Psoas muscle (tissue), 8 donors: Measurements from ENCODE around the gene KCNQ5. TPM values are rescaled to one million over a fixed set of nuclear protein-coding genes. Genes with fewer than 3 reads are reported as not detected.

Source experiments
- ATAC-seq, 4 donors: fragments of 200-7000 bp; cut with Tn5 transposase; one replicate each; pipeline ENCODE4 v1.9.1; 2020; ENCODE audit warnings: moderate library complexity in 3 of 4, mild to moderate bottlenecking in 2 of 4
- DNase-seq, 2 donors: peaks; one replicate each; pipeline ENCODE4 v3.0.0-alpha.2; 2020
- H3K27ac ChIP-seq: fragments of 200-600 bp; one replicate; pipeline ENCODE4 v1.8.0; 2022
- H3K27me3 ChIP-seq, 3 donors: fragments of 200-600 bp in 1 of 3; one replicate each; pipeline versions ENCODE4 v1.6.1 to v1.8.0; 2013 to 2022; ENCODE audit warnings: low read length in 2 of 3, mild to moderate bottlenecking in 2 of 3, moderate library complexity in 1 of 3; ENCODE audit not compliant: insufficient read depth in 3 of 3
- H3K36me3 ChIP-seq, 2 donors: fragments of 200-600 bp in 1 of 2; one replicate each; pipeline versions ENCODE4 v1.6.1 to v1.8.0; 2013 to 2022; ENCODE audit warnings: low read depth in 1 of 2, mild to moderate bottlenecking in 1 of 2, moderate library complexity in 1 of 2; ENCODE audit not compliant: insufficient read depth in 1 of 2
- H3K4me1 ChIP-seq: fragments of 200-600 bp; one replicate; pipeline ENCODE4 v1.8.0; 2022
- H3K4me3 ChIP-seq: fragments of 200-600 bp; one replicate; pipeline ENCODE4 v1.8.0; 2022; ENCODE audit warnings: mild to moderate bottlenecking
- H3K9me3 ChIP-seq: fragments of 200-600 bp; one replicate; pipeline ENCODE4 v1.8.0; 2022
- WGBS, 3 donors: extraction: QIAGEN DNeasy Blood & Tissue Kit; methylation state at CpG; one replicate each; pipeline versions ENCODE4 v1.1.6 to v1.1.7; 2013; 5-methylcytosine and 5-hydroxymethylcytosine counted together
- intact Hi-C, 2 donors: fragments of 100-400 bp; cut with DNase I; formaldehyde crosslinking; loops; one replicate each; pipeline versions ENCODE4 v1.11.0 to v1.14.2; 2022
- polyA plus RNA-seq, 3 donors: library from polyadenylated mRNA; stranded (reverse); fragments of 200-250 nt; gene quantifications; one replicate each; pipeline ENCODE4 v1.2.3, GENCODE V29; 2013
- total RNA-seq, 4 donors: library from RNA; stranded (reverse); fragmentation: NEBNext Ultra II Directional in 2 of 4; extraction: Animal tissue kit (Norgen Biotek cat#: 25700) in 2 of 4; gene quantifications; one replicate each; pipeline versions ENCODE4 v1.2.1 to v1.2.4, GENCODE V29; 2021 to 2023
- TF ChIP-seq, protein P1 (sequence below): fragments of 200-600 bp; IDR thresholded peaks from one replicate; pipeline ENCODE4 v1.8.0; 2022; ENCODE audit warnings: antibody characterized with exemption
- donor health status: healthy with polysubstance abuse.
- donor health status: DM: no; HTN: no; CAD: no; lungs with moderate emphysema.
- donor health status: Bipolar disorder and iron deficiency.
- donor health status: healthy.
- donor health status: DM: yes; HTN: yes; CAD: no.
- donor health status: DM: no; HTN: no; CAD: no.
- donor health status: DM: no; HTN: no; CAD: no.
- donor health status: DM: yes; HTN: yes; CAD: no.

The KCNQ5 gene
- total and polyA plus RNA-seq, 7 donors: 4.4 to 90.7 (median 25.7) TPM

DNA sequence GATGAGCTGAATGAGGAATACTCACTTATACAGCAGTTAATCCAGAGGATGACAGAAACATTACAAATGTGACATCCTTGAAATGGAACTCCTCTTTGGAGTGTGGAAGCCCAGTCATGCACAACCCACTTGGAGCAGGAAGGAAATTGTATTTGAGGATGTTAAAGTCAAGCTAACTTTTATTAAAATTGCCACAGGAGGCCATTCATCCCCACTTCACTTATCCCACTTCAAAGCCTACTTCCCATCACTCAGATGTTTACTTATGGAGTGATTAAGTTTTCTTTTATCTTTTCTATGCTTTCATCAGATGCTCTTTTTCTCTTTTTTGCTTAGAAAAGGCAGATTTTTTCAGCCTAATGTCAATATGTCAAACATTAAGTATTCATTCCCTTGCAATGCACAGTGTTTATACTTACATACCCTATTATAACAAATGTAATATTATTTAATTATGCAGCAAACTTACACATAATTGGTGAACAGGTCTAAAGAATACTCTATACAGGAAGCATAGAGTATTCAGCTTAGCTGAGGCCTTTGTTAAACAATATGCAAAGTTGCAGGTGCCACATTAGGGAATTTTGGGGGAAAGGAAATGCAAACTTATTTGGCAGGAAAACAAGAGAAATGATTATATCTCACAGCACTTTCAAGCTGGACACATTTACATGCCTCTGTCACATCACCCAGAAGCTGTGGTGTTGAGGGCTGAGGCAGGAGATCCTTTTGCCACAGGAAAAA is 454.5 kb downstream of the KCNQ5 start:
- DNase-seq (no peak), ATAC-seq (no peak)
- Histone ChIP-seq H3K27me3 (no peaks in the 10 kb centered on the region), H3K4me3 (no peak overlapping the region), H3K36me3 (peaks cover 0 to 16% of the 10 kb centered on the region in 2 donors), H3K27ac (no peak overlapping the region), H3K9me3 (no peaks in the 10 kb centered on the region), H3K4me1 (no peaks in the 10 kb centered on the region)
- TF ChIP-seq, protein P1, sequence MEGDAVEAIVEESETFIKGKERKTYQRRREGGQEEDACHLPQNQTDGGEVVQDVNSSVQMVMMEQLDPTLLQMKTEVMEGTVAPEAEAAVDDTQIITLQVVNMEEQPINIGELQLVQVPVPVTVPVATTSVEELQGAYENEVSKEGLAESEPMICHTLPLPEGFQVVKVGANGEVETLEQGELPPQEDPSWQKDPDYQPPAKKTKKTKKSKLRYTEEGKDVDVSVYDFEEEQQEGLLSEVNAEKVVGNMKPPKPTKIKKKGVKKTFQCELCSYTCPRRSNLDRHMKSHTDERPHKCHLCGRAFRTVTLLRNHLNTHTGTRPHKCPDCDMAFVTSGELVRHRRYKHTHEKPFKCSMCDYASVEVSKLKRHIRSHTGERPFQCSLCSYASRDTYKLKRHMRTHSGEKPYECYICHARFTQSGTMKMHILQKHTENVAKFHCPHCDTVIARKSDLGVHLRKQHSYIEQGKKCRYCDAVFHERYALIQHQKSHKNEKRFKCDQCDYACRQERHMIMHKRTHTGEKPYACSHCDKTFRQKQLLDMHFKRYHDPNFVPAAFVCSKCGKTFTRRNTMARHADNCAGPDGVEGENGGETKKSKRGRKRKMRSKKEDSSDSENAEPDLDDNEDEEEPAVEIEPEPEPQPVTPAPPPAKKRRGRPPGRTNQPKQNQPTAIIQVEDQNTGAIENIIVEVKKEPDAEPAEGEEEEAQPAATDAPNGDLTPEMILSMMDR: no peak
- intact Hi-C loops: no loop called here

DNA sequence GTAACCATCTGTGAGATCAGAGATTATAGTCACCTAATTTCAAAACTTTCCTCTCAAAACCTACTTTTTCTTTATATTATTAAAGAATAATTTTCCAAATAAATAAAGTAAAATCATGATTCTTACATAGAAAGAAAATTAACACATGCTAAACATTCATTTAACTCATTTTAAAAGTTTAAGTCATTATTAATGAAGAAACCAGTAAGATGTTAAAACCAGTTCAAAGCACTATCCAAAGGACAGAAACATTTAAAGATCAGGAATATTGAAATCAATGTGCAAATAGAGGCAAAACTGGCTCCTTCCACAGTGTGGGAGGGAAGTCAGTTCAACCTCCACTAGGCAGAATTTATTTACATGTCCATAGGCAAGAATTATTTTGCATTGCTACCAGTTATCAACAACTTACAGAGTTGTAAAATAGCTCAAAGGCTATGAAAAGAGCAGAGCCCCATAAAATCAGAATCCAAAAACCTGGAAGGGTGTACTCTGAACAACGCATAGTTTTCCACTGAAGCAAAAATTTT is 456.5 kb downstream of the KCNQ5 start:
- H3K27me3 ChIP-seq: no peaks in the 10 kb centered on the region
- intact Hi-C loops: no loop called here
- 79 to 88% (median 85%) methylated on average over 1 of the region's 1 CpG for WGBS, 3 donors
- no peak overlapping the region for H3K4me3 ChIP-seq
- H3K9me3 ChIP-seq: no peaks in the 10 kb centered on the region
- H3K4me1 ChIP-seq: no peaks in the 10 kb centered on the region
- DNase-seq: no peak
- H3K27ac ChIP-seq: no peak overlapping the region
- TF ChIP-seq, protein P1: no peak
- no peak for ATAC-seq
- peaks cover 0 to 22% of the 10 kb centered on the region in 2 donors for H3K36me3 ChIP-seq

DNA sequence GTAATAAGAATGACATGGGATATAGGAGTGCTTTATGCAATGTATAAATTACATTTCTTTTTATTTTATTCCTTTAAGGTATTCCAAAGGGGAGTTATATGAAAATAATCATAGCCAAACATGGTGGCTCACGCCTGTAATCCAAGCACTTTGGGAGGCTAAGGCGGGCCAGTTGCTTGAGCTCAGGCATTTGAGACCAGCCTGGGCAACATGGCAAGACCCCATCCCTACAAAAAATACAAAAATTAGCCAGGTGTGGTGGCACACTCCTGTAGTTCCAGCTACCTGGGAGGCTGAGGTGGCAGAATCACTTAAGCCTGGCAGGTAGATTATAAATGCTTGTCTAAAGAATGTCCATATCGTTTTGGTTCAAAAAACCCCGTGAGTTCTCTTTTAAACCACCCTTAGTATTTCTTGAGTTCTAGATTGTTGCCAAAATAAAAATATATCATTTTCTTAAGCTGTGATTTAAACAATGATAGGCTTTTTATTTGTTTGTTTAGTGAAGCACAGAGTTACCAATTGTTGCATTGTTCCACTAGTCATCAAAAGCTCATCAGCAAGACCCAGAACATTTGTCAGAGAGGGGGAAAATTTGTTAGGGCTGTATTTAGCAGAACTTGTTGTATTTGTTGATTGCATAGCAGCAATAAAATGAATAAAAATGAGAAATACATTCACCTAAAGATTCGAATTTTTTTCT is 457.2 kb downstream of the KCNQ5 start:
- no peaks in the 10 kb centered on the region for H3K9me3 ChIP-seq
- TF ChIP-seq, protein P1: no peak
- no peaks in the 10 kb centered on the region for H3K27me3 ChIP-seq
- H3K4me3 ChIP-seq: no peak overlapping the region
- H3K27ac ChIP-seq: no peak overlapping the region
- no peaks in the 10 kb centered on the region for H3K4me1 ChIP-seq
- intact Hi-C loops: no loop called here
- H3K36me3 ChIP-seq: peaks cover 0 to 26% of the 10 kb centered on the region in 2 donors
- ATAC-seq (no peak), DNase-seq (no peak)
- 84 to 90% (median 86%) methylated on average over 5 of the region's 5 CpGs for WGBS, 3 donors

DNA sequence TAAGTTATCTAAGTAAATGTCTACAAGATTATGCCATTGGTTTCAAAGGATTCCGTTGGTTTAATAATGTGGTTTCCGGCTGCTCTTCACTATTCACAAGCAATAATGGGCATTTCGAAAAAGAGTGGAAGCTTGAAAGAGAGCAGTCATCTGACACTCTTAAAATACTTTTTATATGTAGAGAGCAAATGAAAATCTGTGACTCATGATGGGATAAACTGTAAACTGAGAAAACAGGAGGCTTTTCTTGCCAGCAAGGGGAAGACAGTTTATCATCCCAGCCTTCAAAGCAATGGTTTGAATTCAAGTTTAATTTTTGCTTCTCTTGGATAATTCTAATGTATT is 457.7 kb downstream of the KCNQ5 start:
- WGBS, 3 donors: 88 to 92% (median 88%) methylated on average over 3 of the region's 3 CpGs
- ATAC-seq (no peak), DNase-seq (no peak)
- Histone ChIP-seq H3K4me3 (no peak overlapping the region), H3K9me3 (no peaks in the 10 kb centered on the region), H3K36me3 (peaks cover 0 to 26% of the 10 kb centered on the region in 2 donors), H3K27me3 (no peaks in the 10 kb centered on the region), H3K4me1 (no peaks in the 10 kb centered on the region), H3K27ac (no peak overlapping the region)
- TF ChIP-seq, protein P1: no peak
- intact Hi-C loops: no loop called here
